HL-60 (cell line): Measurements from ENCODE around the gene MYO1D.

Experiments used
- DNase-seq, 2 experiments: peaks; one replicate each; pipeline ENCODE4 v3.0.0-alpha.2; 2010 to 2020; ENCODE audit warnings: low read depth in 1 of 2, low spot score in 1 of 2
- H3K27ac ChIP-seq: fragments of 250-450 bp; sonication (Bioruptor Pico); replicated peaks from 2 replicates; pipeline ENCODE4 v1.5.1; 2020; ENCODE audit warnings: mild to moderate bottlenecking, moderate library complexity
- H3K27me3 ChIP-seq: fragments of 250-450 bp; sonication (Bioruptor Pico); 2 replicates; pipeline ENCODE4 v1.5.1; 2021; ENCODE audit warnings: mild to moderate bottlenecking, moderate library complexity; ENCODE audit not compliant: insufficient read depth, poor library complexity, severe bottlenecking
- H3K4me3 ChIP-seq: replicated peaks from 2 replicates; pipeline ENCODE4 v1.5.1; 2011; ENCODE audit warnings: mild to moderate bottlenecking, control low read depth, low read length; ENCODE audit not compliant: insufficient read depth
- CTCF ChIP-seq: IDR thresholded peaks from one replicate; pipeline ENCODE4 v1.5.1; 2011; ENCODE audit warnings: low read length, control low read depth, inconsistent platforms; ENCODE audit not compliant: insufficient read depth
- GABPA ChIP-seq: IDR thresholded peaks from 2 replicates; pipeline ENCODE4 v1.6.1; 2012; ENCODE audit warnings: low read depth
- POLR2AphosphoS5 ChIP-seq: IDR thresholded peaks from 2 replicates; pipeline ENCODE4 v1.6.1; 2012; ENCODE audit warnings: low read depth
- REST ChIP-seq: IDR thresholded peaks from 2 replicates; pipeline ENCODE4 v1.6.1; 2012; ENCODE audit warnings: low read depth; ENCODE audit not compliant: insufficient replicate concordance
- SPI1 ChIP-seq: IDR thresholded peaks from 2 replicates; pipeline ENCODE4 v1.6.1; 2012; ENCODE audit warnings: low read depth, mild to moderate bottlenecking, borderline replicate concordance

The MYO1D gene

GRCh38 chr17:32793841-32794240 is 83.1 kb downstream of the MYO1D start:
- H3K4me3 ChIP-seq, result no peak overlapping the region
- no peak for DNase-seq
- no peak overlapping the region for H3K27ac ChIP-seq
- no peaks in the 10 kb centered on the region for H3K27me3 ChIP-seq
- TF ChIP-seq SPI1, result no peak
- TF ChIP-seq GABPA, result no peak
- TF ChIP-seq POLR2AphosphoS5, result no peak
- TF ChIP-seq REST, result no peak
- no peak for TF ChIP-seq CTCF

GRCh38 chr17:32792207-32792606 is 84.7 kb downstream of the MYO1D start:
- Histone ChIP-seq H3K4me3 (no peak overlapping the region), H3K27me3 (no peaks in the 10 kb centered on the region), H3K27ac (no peak overlapping the region)
- no peak for DNase-seq
- no peak for TF ChIP-seq POLR2AphosphoS5
- TF ChIP-seq REST, result no peak

GRCh38 chr17:32786169-32786568 is 90.8 kb downstream of the MYO1D start:
- DNase-seq, result no peak
- H3K27ac ChIP-seq, result no peak overlapping the region
- no peak for TF ChIP-seq CTCF
- no peak for TF ChIP-seq REST
- TF ChIP-seq POLR2AphosphoS5, result no peak
- no peak for TF ChIP-seq GABPA
- no peak for TF ChIP-seq SPI1
- no peaks in the 10 kb centered on the region for H3K27me3 ChIP-seq
- no peak overlapping the region for H3K4me3 ChIP-seq

GRCh38 chr17:32784113-32784512 is 92.8 kb downstream of the MYO1D start:
- DNase-seq, result no peak
- no peak for TF ChIP-seq CTCF
- TF ChIP-seq SPI1, result no peak
- no peak for TF ChIP-seq POLR2AphosphoS5
- no peak for TF ChIP-seq GABPA
- TF ChIP-seq REST, result no peak
- H3K4me3 ChIP-seq, result no peak overlapping the region
- H3K27ac ChIP-seq, result no peak overlapping the region
- H3K27me3 ChIP-seq, result no peaks in the 10 kb centered on the region
